ENCODE data around the gene PTPRN2.

GRCh38 chr7:157670490-157671357, 916.9 kb downstream of the PTPRN2 start:
- TF ChIP-seq, protein P1, sequence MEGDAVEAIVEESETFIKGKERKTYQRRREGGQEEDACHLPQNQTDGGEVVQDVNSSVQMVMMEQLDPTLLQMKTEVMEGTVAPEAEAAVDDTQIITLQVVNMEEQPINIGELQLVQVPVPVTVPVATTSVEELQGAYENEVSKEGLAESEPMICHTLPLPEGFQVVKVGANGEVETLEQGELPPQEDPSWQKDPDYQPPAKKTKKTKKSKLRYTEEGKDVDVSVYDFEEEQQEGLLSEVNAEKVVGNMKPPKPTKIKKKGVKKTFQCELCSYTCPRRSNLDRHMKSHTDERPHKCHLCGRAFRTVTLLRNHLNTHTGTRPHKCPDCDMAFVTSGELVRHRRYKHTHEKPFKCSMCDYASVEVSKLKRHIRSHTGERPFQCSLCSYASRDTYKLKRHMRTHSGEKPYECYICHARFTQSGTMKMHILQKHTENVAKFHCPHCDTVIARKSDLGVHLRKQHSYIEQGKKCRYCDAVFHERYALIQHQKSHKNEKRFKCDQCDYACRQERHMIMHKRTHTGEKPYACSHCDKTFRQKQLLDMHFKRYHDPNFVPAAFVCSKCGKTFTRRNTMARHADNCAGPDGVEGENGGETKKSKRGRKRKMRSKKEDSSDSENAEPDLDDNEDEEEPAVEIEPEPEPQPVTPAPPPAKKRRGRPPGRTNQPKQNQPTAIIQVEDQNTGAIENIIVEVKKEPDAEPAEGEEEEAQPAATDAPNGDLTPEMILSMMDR (IDR thresholded peaks at IDR 0.05) = no peak
- no peak for TF ChIP-seq EP300 (IDR thresholded peaks at IDR 0.05)

Measured in sigmoid colon (tissue), 4 donors.